ENCODE measurements around the gene BRSK2. TPM values are rescaled to one million over a fixed set of nuclear protein-coding genes. Genes with fewer than 3 reads are reported as not detected.

The BRSK2 gene
- total and polyA plus RNA-seq, 2 of the 4 experiments (the other 2 are of a cell fraction): 0.18 to 0.62 TPM

GRCh38 chr11:1405186-1406020, 15.7 kb downstream of the BRSK2 start (continued):
- no peak for TF ChIP-seq CTCF (conservative IDR thresholded peaks at IDR 0.05; ENCODE audit: low read depth, low read length)

Measured in IMR-90 (cell line).